ENCODE data around the gene NHLRC4.
"Not testable (repeated sequence)": the region's sequence is repeated elsewhere in the genome, so short reads cannot be mapped to it uniquely, and the experiment has no call there.

Gene NHLRC4

GRCh38 chr16:583815-584591, 17.2 kb downstream of the NHLRC4 start:
- no peak for DNase-seq (ENCODE audit: low spot score)

DNA sequence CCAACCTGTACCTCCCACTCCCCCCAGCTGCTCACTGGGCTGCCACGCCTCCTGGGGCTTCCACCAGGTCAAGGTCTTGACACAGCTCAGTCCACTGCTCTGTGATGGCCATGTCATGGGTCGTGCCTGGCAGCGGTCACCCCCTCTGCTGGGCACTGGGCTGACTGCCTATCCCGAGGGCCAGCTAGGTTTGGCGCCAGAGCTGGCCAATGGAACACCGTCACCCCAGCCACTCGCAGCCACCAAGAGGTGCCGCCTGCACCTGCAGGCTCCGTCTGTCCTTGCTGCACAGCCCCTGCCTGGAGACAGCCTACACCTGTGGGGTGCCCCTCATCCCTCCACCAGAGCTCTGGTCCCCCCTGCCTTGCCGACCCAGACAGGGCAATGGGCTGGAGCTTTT, 18.5 kb downstream of the NHLRC4 start:
- no peak for DNase-seq (ENCODE audit: low spot score)

DNA sequence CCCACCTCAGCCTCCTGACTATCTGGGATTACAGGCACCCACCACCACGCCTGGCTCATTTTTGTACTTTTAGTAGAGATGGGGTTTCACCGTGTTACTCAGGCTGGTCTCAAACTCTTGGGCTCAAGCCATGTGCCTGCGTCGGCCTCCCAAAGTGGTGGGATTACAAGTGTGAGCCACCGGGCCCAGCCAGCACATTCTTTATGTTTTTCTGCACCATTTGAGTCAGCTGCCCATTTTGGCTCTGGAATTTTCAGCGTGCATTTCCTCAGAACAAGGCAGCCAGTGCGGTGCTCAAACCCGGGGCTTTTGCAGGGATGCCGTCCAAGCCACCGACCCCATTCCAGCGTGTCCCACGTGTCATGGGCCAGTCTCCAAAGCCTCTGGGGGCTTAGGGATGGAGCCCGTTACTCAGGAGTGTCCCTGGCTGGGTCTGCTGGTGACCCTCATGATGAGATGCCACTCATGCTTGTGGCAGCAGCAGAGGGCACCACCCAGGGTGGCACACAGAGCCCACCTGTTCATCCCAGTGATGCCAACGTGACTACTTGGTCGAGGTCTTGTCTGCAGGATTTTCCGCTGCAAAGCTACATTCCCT, 19.3 kb downstream of the NHLRC4 start:
- no peak for DNase-seq (ENCODE audit: low spot score)

- no peak for DNase-seq (ENCODE audit: low spot score)
Measured at GRCh38 chr16:586645-587590, 20.1 kb downstream of the NHLRC4 start.

DNA sequence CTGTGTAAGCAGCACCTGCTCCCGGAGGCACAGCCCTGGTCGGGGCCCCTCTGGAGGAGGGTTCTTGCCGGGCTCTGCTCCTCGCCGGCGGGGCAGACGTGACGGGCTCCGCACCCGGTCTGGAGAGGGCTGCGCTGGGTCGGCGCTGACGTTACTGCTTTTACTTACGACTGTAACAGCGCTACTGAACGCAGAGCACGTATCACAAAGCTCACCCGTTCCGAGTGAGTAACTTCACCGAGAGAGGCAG, 21.8 kb downstream of the NHLRC4 start:
- no peak for DNase-seq (ENCODE audit: low spot score)

GRCh38 chr16:588889-589657, 22.3 kb downstream of the NHLRC4 start:
- DNase-seq (ENCODE audit: low spot score), result peak; percentile 79

DNA sequence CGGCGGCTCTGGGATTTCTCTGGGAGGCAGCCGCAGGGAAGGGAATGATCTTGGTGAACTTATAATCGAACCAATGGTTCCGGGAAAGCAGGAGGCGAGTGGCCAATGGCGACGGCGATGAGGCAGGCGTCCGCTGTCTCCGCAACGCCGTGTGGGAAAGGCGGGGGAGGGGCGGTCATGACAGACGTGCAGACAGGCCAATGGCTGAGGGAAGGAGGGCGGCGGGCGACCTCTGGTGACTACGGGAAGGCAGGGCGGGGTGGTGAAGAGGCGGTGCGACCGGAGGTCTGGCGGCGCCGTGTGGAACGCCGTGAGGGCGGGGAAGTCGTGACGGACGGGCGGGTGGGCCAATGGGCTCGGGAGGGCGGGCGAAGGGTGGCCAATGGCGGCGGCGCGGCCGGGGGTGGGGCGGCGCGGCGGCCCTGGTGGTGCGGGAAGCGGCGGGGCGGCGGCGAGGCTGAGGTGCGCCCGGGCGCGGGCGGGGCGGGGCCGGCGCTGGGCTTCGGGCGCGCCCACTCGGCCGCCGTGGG, 22.9 kb downstream of the NHLRC4 start, which contains the start of gene RAB40C:
Gene RAB40C, plus strand, starts transcription at position 409 of the 530 bp plus-strand sequence. CDS start 226 bp downstream, outside the sequence.
- DNase-seq (ENCODE audit: low spot score), result peak; percentile 92

- no peak for DNase-seq (ENCODE audit: low spot score)
Measured at GRCh38 chr16:590188-590814, 23.5 kb downstream of the NHLRC4 start.

GRCh38 chr16:590815-591200, 24.0 kb downstream of the NHLRC4 start:
- no peak for DNase-seq (ENCODE audit: low spot score)

- DNase-seq (ENCODE audit: low spot score), result no peak
Measured at GRCh38 chr16:591231-591630, 24.4 kb downstream of the NHLRC4 start.

DNA sequence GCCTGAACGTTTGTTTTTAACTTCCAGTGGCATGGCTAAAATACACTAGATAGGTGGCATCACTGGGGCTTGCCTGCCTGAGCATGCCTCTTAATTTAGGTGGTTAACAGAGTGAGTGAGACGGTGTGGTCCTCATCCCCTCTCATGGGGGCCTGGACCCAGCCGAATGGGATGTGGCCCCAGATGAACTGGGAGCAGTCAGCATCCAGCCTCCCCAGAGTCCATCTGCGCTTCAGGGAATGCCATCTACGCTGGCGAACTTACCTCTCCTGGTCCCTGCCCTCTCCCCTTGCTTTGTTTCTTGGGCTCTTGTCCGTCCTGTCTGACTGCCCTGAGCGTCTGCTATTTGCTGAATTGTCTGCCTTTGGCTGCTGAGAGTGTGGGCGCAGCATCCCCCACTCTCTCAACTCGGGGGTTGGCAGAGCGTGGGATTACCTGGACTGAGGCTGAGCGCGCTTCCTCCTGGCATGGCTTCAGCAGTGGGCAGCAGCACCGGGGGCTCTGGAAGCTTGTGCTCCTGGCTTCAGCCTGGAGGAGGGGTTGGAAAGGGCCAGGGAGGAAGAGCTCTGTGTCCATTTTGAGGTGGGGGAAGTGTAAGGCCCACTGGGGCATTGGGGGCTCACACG, 25.2 kb downstream of the NHLRC4 start:
- DNase-seq (ENCODE audit: low spot score), result no peak

DNA sequence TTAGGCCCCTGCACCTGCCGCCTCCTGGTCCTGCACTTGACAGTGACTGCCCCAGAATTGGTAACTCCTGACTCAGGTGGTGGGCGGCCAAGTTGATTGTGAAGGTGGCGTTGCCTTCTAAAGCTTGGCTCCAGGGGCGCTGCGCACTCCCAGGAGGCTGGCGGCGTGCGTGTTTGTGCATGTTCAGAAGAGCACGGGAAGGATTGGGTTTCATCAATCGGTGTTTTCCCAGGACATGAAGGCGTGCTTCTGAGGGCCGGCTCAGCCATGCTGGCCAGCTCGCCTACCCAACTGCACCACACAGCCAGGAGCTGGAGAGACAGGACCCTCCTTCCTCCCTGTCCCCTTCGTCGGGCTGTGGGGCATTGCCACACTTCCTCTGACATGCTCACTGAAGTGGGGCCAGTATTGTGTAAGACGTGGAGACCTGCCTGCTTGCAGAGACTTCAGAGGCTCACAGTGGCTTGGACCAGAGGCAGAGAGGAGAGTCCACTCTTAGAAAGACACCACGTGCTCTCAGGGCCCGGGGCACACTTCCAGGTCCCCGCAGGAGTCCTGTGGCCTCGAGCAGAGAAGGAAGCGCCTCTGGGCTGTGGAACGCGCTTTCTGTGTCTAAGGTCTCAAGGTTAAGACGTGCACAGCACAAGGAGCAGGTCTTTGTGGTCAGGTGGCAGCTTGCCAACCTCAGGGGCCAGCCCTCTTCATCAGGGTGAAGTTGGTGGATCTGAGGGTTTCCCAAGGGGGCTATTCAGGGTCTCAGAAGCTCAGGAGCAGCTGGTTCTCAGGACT, 25.9 kb downstream of the NHLRC4 start:
- DNase-seq (ENCODE audit: low spot score), result no peak

- DNase-seq (ENCODE audit: low spot score), result no peak
Measured at GRCh38 chr16:593406-593805, 26.6 kb downstream of the NHLRC4 start.

GRCh38 chr16:593807-594206, 27.0 kb downstream of the NHLRC4 start:
- DNase-seq (ENCODE audit: low spot score), result no peak

GRCh38 chr16:595094-595528, 28.3 kb downstream of the NHLRC4 start:
- DNase-seq (ENCODE audit: low spot score), result no peak

GRCh38 chr16:595942-596735, 29.3 kb downstream of the NHLRC4 start:
- DNase-seq (ENCODE audit: low spot score), result no peak

DNA sequence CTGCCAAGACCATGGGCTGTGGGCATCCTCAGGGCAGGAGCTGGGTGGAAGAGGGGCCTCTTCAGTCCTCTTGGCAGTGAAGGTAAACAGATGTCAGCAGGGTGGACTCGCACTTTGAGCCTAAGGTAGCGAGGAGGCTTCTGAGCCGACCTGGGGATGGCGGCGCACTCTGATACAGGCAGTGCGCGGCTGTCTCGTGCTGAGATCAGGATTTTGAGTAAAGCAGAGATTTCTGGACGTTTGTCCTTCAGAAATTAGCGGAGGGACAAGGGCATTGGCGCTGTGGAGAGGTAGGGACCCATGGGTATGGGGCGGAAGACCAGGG, 29.9 kb downstream of the NHLRC4 start:
- no peak for DNase-seq (ENCODE audit: low spot score)

DNA sequence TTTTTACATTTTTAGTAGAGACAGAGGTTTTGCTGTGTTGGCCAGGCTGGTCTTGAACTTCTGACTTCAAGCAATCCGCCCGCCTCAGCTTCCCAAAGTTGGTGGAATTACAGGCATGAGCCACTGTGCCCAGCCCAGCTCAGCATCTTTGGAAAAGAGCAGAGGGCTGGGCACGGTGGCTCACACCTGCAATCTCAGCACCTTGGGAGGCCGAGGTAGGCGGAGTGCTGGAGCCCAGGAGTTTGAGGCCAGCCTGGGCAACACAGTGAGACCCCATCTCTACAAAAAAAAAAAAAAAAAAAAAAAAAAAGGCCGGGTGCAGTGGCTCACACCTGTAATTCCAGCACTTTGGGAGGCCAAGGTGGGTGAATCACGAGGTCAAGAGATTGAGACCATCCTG, 30.9 kb downstream of the NHLRC4 start:
- not testable (repeated sequence) for DNase-seq (ENCODE audit: low spot score)
